GM20431 (cell line): Measurements from ENCODE around the gene TENM3.

ENCODE experiments used
- in situ Hi-C: fragments of 300-500 bp; cut with MseI, MboI; formaldehyde crosslinking; loops from one replicate; pipeline ENCODE4 v1.15.0; 2020; ENCODE audit warnings: low sequenced_read_pairs; ENCODE audit not compliant: unreplicated experiment

TENM3 gene

GRCh38 chr4:182778222-182778982 is 535.2 kb downstream of the TENM3 start:
- in situ Hi-C loops = no loop called here

- in situ Hi-C loops = no loop called here
These were observed 543.8 kb downstream of the TENM3 start for GRCh38 chr4:182786991-182787390.

DNA sequence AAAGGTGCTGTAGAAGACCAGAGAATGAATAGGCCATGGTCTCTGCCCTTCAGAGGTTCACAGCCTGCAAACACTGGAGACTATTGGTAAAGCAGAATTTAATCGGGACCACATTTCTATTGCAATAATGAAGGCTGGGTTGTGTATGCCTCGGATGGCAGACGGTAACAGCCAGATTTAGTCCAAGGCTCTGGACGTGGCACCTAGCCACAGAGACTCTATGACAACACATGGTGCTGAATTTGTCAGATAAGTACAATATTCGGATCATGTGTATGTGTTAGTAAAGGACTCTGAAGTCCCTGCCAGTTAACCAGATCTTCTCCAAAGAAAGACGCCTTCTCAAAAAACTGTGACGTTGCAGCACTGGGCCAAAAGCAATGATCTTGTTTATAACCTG is 545.0 kb downstream of the TENM3 start:
- in situ Hi-C loops = no loop called here

- in situ Hi-C loops = no loop called here
These were observed 546.3 kb downstream of the TENM3 start for GRCh38 chr4:182789529-182789928.

- in situ Hi-C loops = no loop called here
These were observed 552.4 kb downstream of the TENM3 start for GRCh38 chr4:182795446-182796238.

- in situ Hi-C loops = loop anchor here (25.0 kb wide), 1 partner anchor 312 kb away; no protein-coding TSS in a partner anchor
These were observed 556.5 kb downstream of the TENM3 start for GRCh38 chr4:182799515-182800215.

- in situ Hi-C loops = loop anchor here (25.0 kb wide), 1 partner anchor 313 kb away; no protein-coding TSS in a partner anchor
These were observed 557.0 kb downstream of the TENM3 start for GRCh38 chr4:182800216-182800515.

GRCh38 chr4:182801636-182802035 is 558.4 kb downstream of the TENM3 start:
- in situ Hi-C loops = loop anchor here (25.0 kb wide), 1 partner anchor 314 kb away; no protein-coding TSS in a partner anchor

- in situ Hi-C loops = loop anchor here (25.0 kb wide), 1 partner anchor 315 kb away; no protein-coding TSS in a partner anchor
These were observed 559.4 kb downstream of the TENM3 start for GRCh38 chr4:182802621-182803020.

- in situ Hi-C loops = loop anchor here (25.0 kb wide), 1 partner anchor 316 kb away; no protein-coding TSS in a partner anchor
These were observed 560.0 kb downstream of the TENM3 start for GRCh38 chr4:182803235-182803634.

GRCh38 chr4:182804131-182804530 is 560.9 kb downstream of the TENM3 start:
- in situ Hi-C loops = loop anchor here (25.0 kb wide), 1 partner anchor 317 kb away; no protein-coding TSS in a partner anchor

- in situ Hi-C loops = loop anchor here (25.0 kb wide), 1 partner anchor 318 kb away; no protein-coding TSS in a partner anchor
These were observed 562.1 kb downstream of the TENM3 start for GRCh38 chr4:182805321-182805720.

DNA sequence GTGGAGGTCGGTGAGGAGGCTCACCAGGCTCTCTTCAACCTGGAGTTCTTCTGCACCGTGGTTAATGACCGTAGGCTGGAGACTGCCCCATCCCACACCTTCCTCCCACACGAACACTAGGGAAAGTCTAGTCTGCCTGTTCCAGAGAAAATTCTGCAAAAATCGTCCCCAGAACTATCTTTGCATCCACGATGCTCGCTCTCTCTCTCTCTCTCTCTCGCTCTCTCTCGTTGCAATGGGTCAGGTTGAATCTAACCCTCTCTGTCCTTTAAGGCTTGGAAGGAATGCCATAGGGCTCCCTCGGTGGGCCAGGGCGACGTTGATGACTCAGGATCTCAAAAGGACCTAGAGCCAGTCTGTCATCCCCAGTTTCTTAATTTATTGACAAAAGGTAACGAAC is 562.5 kb downstream of the TENM3 start:
- in situ Hi-C loops = loop anchor here (25.0 kb wide), 1 partner anchor 318 kb away; no protein-coding TSS in a partner anchor

- in situ Hi-C loops = loop anchor here (25.0 kb wide), 1 partner anchor 319 kb away; no protein-coding TSS in a partner anchor
These were observed 563.4 kb downstream of the TENM3 start for GRCh38 chr4:182806259-182807252.

- in situ Hi-C loops = loop anchor here (25.0 kb wide), 1 partner anchor 320 kb away; no protein-coding TSS in a partner anchor
These were observed 564.1 kb downstream of the TENM3 start for GRCh38 chr4:182807346-182807745.

DNA sequence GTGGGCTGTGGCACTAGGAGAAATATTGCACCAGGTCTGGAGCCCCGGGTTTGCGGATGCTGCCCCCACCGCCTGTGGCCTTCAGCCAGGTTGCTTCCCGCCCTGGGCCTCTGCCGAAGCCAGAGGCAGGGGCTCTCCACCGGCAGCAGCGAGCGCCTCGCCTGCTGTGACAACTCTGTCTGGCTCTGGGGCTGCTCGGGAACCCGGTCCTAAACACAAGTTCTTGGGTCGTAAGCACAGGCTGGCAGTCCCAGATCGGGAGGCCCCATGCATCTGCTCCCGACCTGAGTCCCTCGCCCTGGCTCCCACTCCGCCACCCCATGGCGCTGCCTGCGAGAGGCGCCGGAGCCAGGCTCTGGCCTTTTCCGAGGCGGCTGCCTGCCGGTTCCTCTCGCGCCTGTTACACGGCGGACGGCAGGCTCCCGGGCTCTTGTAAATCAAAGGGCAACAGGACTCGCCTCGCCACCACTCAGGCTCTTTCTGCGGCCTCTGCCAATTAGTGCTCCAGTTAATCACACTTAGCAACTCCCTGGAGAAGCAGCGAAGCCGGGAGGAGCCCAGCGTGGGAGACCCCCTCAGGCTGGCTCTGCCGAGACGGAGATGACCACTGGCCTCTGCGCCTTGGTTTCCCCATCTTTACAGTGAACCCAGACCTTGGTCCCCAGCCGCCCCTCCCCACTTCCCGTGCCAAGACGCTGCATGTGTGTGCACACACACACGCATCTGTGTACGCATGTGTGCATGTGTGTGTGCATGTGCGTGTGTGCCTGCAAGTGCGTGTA is 564.8 kb downstream of the TENM3 start:
- in situ Hi-C loops = loop anchor here (25.0 kb wide), 1 partner anchor 321 kb away; no protein-coding TSS in a partner anchor

DNA sequence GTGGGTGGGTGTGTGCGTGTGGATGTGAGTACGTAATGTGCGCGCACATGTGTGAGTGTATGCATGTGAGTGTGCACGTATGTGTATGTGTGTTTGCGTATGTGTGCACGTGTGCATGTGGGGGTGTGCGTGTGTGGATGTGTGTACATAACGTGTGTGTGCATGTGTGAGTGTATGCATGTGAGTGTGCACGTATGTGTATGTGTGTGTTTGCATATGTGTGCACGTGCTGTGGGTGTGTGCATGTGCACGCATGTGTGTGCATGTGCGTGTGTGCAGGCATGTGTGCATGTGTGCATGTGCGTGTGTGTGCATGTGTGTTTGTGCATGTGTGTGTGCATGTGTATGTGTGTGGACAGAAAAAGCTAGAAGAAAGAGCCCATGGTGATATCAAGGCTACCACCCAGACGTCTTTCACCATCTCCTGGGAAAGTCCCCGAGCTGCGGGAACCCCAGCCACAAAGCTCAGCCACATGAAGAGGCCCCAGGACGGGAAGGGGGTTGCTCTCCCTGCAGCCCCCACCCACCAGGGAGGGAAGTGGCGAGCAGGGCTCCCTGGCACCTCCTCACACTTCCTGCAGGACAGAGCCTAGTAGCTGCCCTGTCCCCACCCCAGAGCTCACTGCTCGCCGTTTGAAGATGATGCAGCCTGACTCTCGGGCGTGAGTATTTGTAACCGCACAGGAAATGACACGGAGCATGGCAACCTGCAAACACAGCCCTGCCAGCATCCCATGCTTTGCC is 565.6 kb downstream of the TENM3 start:
- in situ Hi-C loops = loop anchor here (25.0 kb wide), 1 partner anchor 322 kb away; no protein-coding TSS in a partner anchor
